GM19463 (cell line): ENCODE data around the gene SON.
A peak's percentile ranks its signal among the peaks of the same experiment; 100 is the strongest.
"Not testable (repeated sequence)": the region's sequence is repeated elsewhere in the genome, so short reads cannot be mapped to it uniquely, and the experiment has no call there.

Source experiments
- ATAC-seq: cut with Tn5 transposase; IDR thresholded peaks from one replicate; pipeline ENCODE4 v1.9.1; 2021; ENCODE audit warnings: mild to moderate bottlenecking, moderate library complexity; ENCODE audit not compliant: unreplicated experiment

Gene SON

DNA sequence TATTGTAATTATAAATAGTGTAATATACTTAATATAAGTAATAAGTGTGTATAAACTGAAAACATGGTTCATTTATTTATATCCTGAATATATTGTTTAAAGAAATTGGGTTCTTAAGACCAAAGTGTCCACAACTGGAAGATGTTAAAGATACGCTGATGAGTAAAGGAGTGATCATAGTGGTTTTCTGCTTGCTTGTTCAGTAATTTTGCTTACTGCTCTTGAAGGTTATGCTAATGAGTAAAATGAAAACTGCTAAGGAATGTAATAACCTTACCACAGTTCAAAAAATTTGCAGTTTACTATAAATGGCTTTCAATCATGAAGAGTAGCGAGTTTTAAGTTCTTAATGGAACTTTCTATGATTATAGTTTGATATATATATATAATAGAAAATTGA lies 23.7 kb downstream of the SON start:
- no peak for ATAC-seq

DNA sequence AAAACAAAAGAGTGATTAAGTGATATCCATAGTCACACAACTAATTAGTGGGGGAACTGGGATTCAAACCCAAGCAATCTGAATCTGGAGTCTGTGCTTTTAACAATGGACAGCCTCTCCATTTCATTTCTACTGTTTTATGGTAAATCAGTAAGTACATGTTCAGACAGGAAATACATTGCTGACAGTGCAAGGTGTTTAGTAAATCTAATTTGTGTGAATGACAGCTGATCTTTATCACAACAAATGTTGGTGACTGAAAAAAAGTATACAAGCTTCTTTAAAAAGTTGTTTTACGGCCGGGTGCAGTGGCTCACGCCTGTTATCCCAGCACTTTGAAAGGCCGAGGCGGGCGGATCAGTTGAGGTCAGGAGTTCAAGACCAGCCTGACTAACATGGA lies 25.1 kb downstream of the SON start:
- no peak for ATAC-seq

DNA sequence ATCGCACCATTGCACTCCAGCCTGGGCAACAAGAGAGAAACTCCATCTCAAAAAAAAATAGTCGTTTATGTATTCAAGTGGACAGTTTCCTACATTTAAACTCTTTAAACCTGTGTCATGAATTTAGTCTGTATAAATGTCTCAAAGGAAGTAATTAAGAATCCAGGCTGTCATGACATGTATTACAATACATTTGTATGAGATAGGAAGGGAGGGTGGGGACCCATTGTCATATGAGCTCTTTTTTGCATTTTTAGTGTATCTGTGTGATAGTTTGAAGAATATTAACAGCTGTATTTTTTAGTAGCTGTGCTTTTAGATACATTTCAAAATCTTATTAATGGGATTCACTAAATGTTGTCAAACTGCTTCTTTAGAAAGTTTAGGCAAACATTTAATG lies 25.6 kb downstream of the SON start:
- no peak for ATAC-seq

DNA sequence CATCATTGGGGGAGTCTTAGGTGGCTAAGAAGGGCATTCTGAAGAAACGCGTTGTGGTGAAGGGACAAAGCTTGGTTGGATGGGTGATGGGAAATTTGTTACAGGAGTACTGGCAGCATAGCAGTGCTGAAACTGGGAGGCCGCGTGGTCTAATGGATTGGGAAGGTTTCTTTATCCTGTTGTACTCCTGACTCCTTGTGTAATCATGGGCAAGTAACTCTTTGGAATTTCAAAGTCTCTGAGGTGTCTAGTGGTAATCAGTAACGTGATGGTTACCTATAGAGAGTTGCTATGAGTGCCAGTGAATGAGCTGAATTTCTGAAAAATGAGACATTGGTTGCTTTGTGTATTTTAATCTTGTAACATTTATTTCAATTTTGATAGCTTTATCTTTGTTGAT lies 27.2 kb downstream of the SON start:
- no peak for ATAC-seq

DNA sequence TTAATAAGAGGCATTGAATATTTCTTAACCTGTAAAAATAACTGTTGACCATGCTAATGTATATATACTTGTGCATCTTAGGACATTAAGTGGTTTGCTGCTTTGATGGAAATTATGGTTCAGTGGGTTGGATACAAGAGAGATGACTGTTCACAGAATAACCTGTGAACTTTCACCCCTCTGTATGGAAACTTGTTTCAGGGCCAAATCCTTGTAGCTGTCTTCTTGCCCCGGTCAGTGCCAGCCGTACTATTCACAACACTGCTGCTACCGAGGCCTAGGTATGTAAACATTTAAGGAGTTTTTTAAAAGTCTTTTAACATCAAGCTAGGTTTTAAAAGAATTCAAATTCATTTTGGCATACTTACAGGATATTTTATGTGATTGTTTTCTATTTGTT lies 29.5 kb downstream of the SON start:
- no peak for ATAC-seq

DNA sequence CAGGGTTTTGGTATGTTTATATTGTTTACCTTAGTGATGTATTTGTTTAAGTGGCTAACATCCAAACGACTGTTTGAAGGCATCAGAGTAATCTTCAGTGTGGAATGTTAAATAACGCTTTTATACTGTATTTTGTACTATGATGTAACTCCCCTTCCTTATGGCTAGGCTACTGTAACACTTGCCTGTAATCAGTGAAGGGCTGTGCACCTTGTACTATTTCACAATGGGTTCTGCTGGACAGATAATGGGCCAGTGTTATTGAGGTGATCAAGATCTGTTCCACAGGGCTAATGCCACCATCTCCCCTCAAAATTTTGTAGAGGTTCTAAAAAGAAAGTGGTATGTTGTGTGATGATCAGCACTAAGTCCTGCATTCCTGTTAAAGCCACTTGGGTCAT lies 33.9 kb downstream of the SON start:
- ATAC-seq = not testable (repeated sequence)

DNA sequence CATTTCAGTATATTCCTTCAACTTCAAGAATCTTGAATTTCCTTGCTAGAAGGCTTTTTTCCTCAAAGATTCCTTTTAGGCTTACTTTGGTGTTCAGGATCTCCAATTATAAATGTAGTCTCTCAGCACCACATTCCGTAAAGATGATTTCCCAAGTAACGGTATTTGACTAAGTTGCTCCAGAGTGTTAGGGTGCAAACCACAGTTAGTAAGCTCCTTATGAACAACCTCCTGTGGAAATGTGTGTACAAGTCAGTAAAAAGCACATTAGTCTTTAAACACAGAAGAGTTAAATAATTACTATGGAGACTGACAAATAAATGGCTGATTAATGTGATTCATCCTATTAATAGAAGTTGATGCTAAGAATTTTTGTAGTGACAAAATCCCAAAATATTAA lies 35.4 kb downstream of the SON start:
- ATAC-seq = no peak

DNA sequence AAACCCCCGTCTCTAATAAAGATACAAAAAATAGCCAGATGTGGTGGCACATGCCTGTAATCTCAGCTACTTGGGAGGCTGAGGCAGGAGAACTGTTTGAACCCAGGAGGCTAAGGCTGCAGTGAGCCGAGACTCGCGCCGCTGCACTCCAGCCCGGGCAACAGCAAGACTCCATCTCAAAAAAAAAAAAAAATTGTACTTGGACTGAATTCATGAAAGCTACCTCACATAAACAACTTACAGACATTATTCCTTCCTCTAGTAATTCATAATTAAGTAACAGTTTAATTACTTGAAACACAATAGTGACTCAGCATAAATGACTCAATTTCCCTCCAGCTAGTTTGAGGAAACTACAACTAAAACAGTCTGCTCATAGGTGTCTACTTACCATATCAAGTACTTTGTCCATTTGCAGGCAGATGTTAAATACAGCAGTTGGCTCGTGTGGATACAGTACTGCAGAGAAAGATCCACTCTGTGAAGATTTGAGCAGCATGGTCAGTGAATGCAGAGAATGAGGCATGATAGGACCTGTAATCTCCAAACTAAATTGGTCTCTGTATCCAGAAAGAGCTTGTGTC lies 36.2 kb downstream of the SON start:
- no peak for ATAC-seq

DNA sequence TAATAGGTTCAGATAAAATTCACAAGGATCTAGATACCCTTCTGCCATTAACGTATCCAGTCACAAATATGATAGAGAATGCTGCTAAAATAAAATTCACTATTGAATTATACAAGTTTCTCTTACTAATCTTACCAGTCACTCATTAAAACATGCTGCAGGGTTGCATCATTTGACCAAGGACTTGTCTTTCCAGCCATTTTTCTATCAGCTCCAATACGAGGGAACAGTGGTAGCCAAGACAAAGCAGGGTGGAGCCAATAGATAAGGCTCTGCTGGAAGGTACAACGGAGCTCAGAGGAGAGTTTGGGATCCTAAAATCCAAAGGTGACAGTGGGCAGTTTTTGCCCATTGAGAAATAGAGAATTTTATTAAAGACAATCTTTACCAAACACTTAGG lies 41.6 kb downstream of the SON start:
- no peak for ATAC-seq

DNA sequence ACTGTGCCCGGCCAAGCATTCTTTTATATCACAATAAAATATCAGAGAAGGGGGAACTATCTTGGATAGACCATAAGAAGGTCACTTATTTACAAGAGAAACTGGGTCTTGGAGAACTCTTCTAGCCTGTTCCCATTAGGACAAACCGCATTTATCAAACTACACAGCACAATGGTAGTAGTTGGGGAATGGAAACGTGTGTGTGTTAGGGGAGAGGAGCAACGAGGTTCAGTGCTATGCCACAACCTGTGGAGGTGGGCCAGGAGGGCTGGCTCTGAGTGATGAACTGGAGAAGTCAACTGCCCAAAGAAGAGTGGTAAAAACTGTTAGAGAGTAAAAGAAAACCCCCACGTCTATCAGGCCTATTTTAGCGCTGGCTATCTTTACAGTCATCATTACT lies 44.1 kb downstream of the SON start:
- ATAC-seq = no peak

DNA sequence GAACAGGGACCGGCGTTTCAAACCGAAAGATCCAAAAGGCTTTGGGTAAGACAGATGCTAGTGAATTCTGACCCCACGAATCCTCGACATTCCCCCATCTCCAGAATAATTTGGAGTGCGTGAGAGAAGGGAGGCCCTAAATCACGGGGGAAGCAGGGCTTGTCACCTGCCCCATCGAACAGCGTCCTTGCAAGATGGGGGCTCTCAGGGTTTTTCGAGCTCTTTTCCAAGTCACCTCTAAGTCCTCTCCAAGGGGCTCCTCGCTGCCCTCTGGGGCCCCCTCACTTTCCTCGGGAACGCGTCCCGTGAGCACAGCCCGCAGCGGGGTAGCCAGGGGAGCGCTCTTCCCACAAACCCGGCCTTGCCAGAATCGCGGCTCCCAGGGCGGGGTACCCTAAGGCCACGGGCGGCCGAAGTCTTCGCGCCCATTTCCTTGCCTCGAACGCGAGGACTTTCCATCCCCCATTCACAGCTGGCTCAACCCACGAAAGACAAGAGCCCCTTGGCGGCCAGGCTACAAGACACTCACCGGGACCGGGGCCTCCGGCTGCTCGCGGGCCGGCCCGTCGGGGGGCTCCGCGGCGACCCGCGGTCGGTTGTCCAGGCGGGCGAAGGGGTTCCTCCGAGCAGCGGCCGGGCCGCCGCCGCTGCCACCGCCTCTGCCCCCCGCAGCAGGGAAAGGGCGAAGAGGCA lies 45.1 kb downstream of the SON start:
- peak; percentile 31 for ATAC-seq

DNA sequence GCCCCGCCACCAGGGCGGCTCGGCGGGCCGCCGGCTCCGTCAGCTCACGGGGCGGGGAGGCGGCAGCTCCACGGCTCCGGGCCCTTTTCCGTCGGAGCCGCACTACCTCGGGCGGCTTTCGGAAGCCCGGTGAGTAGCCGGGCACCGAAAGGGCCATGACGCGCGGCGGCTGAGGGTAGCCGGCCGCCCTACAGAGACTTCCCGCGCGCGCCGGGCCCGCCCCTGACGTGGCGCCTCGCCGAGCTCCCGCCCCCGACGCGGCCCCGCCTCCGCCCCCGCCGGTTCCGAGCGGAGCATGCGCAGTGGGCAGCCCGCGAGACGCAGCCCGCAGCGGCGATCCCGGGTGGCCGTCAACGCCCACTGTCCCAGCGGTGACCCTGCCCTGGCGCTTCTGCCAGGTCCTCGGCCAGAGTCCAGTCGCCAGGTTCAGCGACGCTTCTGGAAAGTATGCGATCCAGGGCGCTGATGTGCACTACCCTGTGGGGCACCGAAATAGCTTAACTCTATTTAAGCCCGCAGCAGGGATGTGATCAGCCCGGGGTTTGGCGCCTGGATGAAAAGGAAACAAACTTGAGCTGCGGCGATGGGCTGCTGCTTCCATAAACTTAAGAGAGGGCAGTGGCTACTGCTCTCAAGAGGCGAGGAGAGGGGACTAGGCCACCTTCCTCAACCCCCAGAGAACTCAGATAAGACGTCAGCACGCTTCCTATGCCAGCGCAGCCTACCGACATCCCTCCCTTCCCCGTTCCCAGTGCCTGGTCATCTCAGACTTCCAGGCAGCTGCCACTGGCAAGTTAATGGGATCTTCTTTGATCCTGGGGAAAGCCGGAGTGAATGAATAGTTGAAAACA lies 45.9 kb downstream of the SON start, which contains the start of gene DONSON:
Gene DONSON, minus strand, starts transcription at position 200 of the 851 bp plus-strand sequence. Its CDS starts 43 bp downstream, at position 157.
- ATAC-seq = peak; percentile 93

DNA sequence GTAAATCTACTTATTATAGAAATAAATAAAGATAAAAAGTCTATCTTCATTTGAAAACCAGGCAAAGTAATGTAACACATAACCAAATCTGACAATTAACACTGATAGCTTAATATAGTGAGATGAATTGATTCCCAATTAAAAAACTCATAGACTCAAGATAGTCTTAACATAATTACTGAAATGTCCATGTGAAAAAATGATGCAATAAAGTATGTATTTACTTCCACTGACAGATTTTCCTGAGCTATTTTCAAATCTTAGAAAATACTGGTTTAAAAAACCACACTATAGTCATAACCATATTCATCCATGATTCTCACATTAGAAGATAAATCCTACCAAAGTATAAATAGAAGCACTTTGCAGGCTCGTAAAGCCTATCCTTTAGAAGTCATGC lies 55.2 kb downstream of the SON start:
- no peak for ATAC-seq

DNA sequence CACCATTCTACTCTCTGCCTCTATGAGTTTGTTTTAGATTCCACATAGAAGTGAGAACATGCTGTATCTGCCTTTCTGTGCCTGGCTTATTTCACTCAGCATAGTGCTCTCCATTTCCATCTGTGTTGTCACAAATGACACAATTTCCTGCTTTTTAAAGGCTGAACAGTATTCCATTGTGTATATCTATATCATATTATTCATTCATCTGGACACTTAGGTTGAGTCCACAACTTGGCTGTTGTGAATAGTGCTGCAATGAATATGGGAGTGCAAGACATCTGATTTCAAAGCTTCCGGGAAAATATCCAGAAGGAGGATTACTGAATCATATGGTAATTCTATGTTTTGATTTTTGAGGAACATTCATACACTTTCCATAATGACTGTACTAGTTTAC lies 65.7 kb downstream of the SON start:
- ATAC-seq = no peak

DNA sequence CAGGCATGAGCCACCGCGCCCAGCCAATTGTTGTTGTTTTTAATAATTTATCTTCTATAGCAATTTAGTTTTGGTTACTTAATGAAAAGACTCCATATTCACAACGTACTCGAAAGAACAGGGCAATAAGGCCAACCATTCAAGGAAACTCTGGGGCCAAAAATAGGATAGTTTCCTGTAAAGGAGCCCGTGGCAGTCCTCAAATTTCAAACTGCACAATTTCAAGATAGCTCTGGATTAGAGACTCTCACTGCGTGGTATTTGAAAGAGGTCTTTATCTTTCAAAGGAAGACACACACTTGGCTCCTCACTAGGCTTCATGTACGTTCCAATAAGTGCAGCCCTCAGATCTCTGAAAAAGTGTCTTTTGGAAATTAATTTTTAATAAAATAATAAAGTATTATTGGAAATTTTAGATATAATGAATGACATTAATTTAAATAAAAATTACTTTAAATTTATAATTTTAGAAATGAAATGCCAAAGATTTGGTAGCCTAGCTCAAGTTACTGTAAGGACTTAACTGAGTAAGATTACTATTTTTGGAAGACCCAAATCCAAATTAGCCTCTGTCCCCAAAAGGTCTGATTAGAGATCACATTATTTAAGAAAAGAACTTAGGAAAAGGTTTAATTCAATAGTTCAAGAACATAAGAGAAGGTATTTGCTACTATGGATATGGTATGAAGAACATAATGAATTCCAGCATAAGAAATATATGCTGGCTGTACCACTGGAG lies 68.3 kb downstream of the SON start:
- ATAC-seq = no peak

DNA sequence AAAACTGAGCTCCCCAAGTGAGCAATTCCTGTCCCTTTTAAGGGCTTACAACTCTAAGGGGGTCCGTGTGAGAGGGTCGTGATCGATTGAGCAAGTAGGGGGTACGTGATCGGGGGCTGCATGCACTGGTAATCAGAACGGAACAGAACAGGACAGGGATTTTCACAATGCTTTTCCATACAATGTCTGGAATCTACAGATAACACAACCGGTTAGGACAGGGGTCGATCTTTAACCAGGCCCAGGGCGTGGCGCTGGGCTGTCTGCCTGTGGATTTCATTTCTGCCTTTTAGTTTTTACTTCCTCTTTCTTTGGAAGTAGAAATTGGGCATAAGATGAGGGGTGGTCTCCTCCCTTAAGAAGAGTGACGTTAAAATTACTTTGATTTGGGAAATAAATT lies 74.7 kb downstream of the SON start:
- ATAC-seq = not testable (repeated sequence)

DNA sequence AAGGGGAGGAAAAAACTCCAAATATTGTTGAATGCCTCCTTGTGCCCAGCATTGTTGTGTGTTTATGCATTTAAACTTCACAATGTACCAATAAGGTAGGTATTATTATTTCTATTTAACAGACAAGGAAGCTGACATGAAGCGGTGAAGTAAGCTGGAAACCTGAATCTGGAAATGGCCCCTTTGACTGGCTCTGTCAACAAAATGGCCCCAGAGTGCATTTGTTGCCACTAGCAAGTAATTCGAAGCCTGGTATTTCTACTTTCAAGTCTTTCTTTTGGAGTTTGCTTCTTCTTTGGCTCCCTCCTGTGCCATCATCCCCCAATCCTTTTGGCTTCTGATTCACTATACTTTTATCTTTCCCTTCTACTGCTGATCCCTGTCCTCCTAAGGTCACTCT lies 75.6 kb downstream of the SON start:
- no peak for ATAC-seq

DNA sequence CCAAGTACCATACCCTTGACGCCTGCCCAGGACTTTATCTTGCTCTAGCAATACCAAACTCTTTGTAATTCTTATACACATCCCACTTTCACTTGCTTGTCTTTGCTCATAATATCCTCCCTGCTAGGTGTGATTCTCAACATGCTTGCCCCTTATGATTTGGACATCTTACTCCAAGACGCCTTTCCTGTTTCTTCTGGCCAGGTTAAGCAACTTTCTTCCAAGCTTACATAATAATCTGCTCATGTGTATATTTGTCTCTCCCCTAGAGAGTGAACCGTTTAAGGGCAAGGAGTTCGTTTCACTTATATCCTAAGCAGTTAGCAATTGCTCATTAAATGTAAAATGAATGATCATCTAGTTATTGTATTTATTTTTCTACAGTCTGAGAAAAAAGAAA lies 76.9 kb downstream of the SON start:
- ATAC-seq = no peak

DNA sequence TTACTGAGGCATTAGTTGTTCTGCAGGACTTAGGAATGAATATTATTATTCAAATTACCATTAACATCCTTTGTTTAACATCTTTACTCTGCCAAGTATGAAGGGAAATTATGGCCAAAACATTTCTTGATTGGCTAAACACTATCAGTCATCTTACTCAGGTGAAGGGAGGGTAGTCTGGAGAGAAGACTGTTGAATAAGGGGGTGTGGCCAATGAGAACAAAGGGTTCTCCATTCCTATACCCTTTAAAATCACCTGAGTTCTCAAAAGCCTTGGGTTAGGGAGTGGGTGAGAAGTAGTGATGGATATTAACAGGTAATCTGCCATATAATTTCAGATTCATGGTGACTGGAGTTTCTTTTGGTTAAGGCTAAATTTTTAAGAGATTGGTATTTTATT lies 79.4 kb downstream of the SON start:
- no peak for ATAC-seq

DNA sequence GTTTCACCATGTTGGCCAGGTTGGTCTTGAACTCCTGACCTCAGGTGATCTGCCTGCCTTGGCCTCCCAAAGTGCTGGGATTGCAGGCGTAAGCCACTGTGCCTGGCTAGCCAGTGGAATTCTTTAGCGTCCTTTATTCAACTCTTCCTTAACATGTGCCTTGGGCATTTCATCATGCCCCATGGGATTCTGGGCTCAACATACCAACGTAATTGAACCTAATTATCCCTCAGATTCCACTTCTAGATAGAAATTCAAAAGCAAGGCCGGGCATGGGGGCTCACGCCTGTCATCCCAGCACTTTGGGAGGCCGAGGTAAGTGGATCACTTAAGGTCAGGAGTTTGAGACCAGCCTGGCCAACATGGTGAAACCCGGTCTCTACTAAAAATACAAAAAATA lies 83.3 kb downstream of the SON start:
- not testable (repeated sequence) for ATAC-seq
